ENCODE measurements around the gene SLC4A4. TPM values are rescaled to one million over a fixed set of nuclear protein-coding genes. Genes with fewer than 3 reads are reported as not detected.

The SLC4A4 gene
- total RNA-seq (2022): not detected in 2 replicates
- percentile 4 among the genes with signal in this experiment for Bru-seq, nascent RNA
- percentile 9 among the genes with signal in this experiment for BruChase-seq, experiment 1, labeled RNA remaining after a 6-hour chase
- percentile 9 among the genes with signal in this experiment for BruChase-seq, experiment 2, labeled RNA remaining after a 2-hour chase
- long read RNA-seq: 0 reads

GRCh38 chr4:71338846-71339593 is at the start of gene SLC4A4:
SLC4A4 (plus strand) TSS chr4:71339020.
- intact Hi-C loops (cut with micrococcal nuclease): no loop called here
- H3K4me3 Mint-ChIP-seq (ENCODE audit: unreplicated experiment): no peak within 1 kb of the TSS
- BruUV-seq (replicated peaks): no TSS peak
- no peak within 1 kb of the TSS for H3K27ac Mint-ChIP-seq (ENCODE audit: low read depth, unreplicated experiment)
- no peaks in the 10 kb centered on the region for H3K9me3 Mint-ChIP-seq (ENCODE audit: unreplicated experiment)
- peak; percentile 21 for DNase-seq (ENCODE audit: unreplicated experiment)
- no peak for TF ChIP-seq CTCF (IDR thresholded peaks at IDR 0.05; ENCODE audit: unreplicated experiment)
- no peaks in the 10 kb centered on the region for H3K27me3 Mint-ChIP-seq (ENCODE audit: insufficient read depth, unreplicated experiment)
- peaks cover 5% of the 10 kb centered on the region for H3K4me1 Mint-ChIP-seq (ENCODE audit: insufficient read depth, unreplicated experiment)
- no peaks in the 10 kb centered on the region for H3K36me3 Mint-ChIP-seq (ENCODE audit: insufficient read depth, unreplicated experiment)
- ChIA-PET POLR2A (no interaction called here), CTCF (interaction anchor here (1.0 kb wide), 1 partner anchor 155 kb away, joined by 3 read pairs; no protein-coding TSS in a partner anchor)

- intact Hi-C loops (cut with micrococcal nuclease): no loop called here
- H3K9me3 Mint-ChIP-seq (ENCODE audit: unreplicated experiment): no peaks in the 10 kb centered on the region
- ChIA-PET POLR2A (interaction anchor here (0.8 to 1.0 kb wide), 2 partner anchors 14 to 114 kb away, joined by 3 to 4 read pairs; no protein-coding TSS in a partner anchor), CTCF (interaction anchor here (0.9 kb wide), 1 partner anchor 19 kb away, joined by 4 read pairs; no protein-coding TSS in a partner anchor)
- H3K27me3 Mint-ChIP-seq (ENCODE audit: insufficient read depth, unreplicated experiment): no peaks in the 10 kb centered on the region
- TF ChIP-seq CTCF (IDR thresholded peaks at IDR 0.05; ENCODE audit: unreplicated experiment): no peak
- H3K4me3 Mint-ChIP-seq (ENCODE audit: unreplicated experiment): no peak overlapping the region
- H3K4me1 Mint-ChIP-seq (ENCODE audit: insufficient read depth, unreplicated experiment): no peaks in the 10 kb centered on the region
- DNase-seq (ENCODE audit: unreplicated experiment): no peak
- BruUV-seq (replicated peaks): no TSS peak
- H3K27ac Mint-ChIP-seq (ENCODE audit: low read depth, unreplicated experiment): no peak overlapping the region
- no peaks in the 10 kb centered on the region for H3K36me3 Mint-ChIP-seq (ENCODE audit: insufficient read depth, unreplicated experiment)
These were observed 48.7 kb upstream of the SLC4A4 start for GRCh38 chr4:71290074-71290473.

- no peak overlapping the region for H3K27ac Mint-ChIP-seq (ENCODE audit: low read depth, unreplicated experiment)
- TF ChIP-seq CTCF (IDR thresholded peaks at IDR 0.05; ENCODE audit: unreplicated experiment): no peak
- H3K27me3 Mint-ChIP-seq (ENCODE audit: insufficient read depth, unreplicated experiment): no peaks in the 10 kb centered on the region
- intact Hi-C loops (cut with micrococcal nuclease): no loop called here
- no peaks in the 10 kb centered on the region for H3K4me1 Mint-ChIP-seq (ENCODE audit: insufficient read depth, unreplicated experiment)
- POLR2A ChIA-PET: interaction anchor here (0.8 to 1.0 kb wide), 2 partner anchors 13 to 113 kb away, joined by 3 to 4 read pairs; no protein-coding TSS in a partner anchor
- no TSS peak for BruUV-seq (replicated peaks)
- H3K4me3 Mint-ChIP-seq (ENCODE audit: unreplicated experiment): no peak overlapping the region
- no peaks in the 10 kb centered on the region for H3K9me3 Mint-ChIP-seq (ENCODE audit: unreplicated experiment)
- DNase-seq (ENCODE audit: unreplicated experiment): no peak
- CTCF ChIA-PET: interaction anchor here (0.9 kb wide), 1 partner anchor 19 kb away, joined by 4 read pairs; no protein-coding TSS in a partner anchor
- H3K36me3 Mint-ChIP-seq (ENCODE audit: insufficient read depth, unreplicated experiment): no peaks in the 10 kb centered on the region
These were observed 48.3 kb upstream of the SLC4A4 start for GRCh38 chr4:71290476-71290875.

- no TSS peak for BruUV-seq (replicated peaks)
- POLR2A ChIA-PET: interaction anchor here (0.6 kb wide), 1 partner anchor 11 kb away, joined by 3 read pairs; no protein-coding TSS in a partner anchor
These were observed 46.6 kb upstream of the SLC4A4 start for GRCh38 chr4:71292228-71292627.

More at GRCh38 chr4:71292228-71292627, 46.6 kb upstream of the SLC4A4 start:
- intact Hi-C loops (cut with micrococcal nuclease): no loop called here
- CTCF ChIA-PET: no interaction called here
- Mint-ChIP-seq H3K36me3 (ENCODE audit: insufficient read depth, unreplicated experiment) (no peaks in the 10 kb centered on the region), H3K4me3 (ENCODE audit: unreplicated experiment) (no peak overlapping the region), H3K4me1 (ENCODE audit: insufficient read depth, unreplicated experiment) (no peaks in the 10 kb centered on the region), H3K27ac (ENCODE audit: low read depth, unreplicated experiment) (no peak overlapping the region), H3K9me3 (ENCODE audit: unreplicated experiment) (no peaks in the 10 kb centered on the region), H3K27me3 (ENCODE audit: insufficient read depth, unreplicated experiment) (no peaks in the 10 kb centered on the region)
- TF ChIP-seq CTCF (IDR thresholded peaks at IDR 0.05; ENCODE audit: unreplicated experiment): no peak
- no peak for DNase-seq (ENCODE audit: unreplicated experiment)
